Motor neuron (in vitro differentiated cells): Measurements from ENCODE around the gene ACTR3C. TPM values are rescaled to one million over a fixed set of nuclear protein-coding genes. Genes with fewer than 3 reads are reported as not detected.
"Not testable (repeated sequence)": the region's sequence is repeated elsewhere in the genome, so short reads cannot be mapped to it uniquely, and the experiment has no call there.

ENCODE experiments used
- ATAC-seq, 8 experiments: fragments of 200-7000 bp; cut with Tn5 transposase; replicated peaks in 6 of 8; 2 replicates each; pipeline ENCODE4 v1.8.0; 2021; ENCODE audit warnings: mild to moderate bottlenecking in 8 of 8, moderate library complexity in 8 of 8
- H3K27ac ChIP-seq, 2 donors: fragments of 250-450 bp; sonication (Bioruptor Pico); 2 replicates each; pipeline ENCODE4 v1.9.0; 2021; ENCODE audit warnings: antibody characterized with exemption in 2 of 2, mild to moderate bottlenecking in 2 of 2, moderate library complexity in 1 of 2
- H3K4me1 ChIP-seq, 2 donors: fragments of 250-450 bp; sonication (Bioruptor Pico); replicated peaks in 1 of 2; 2 replicates each; pipeline ENCODE4 v1.6.1; 2021; ENCODE audit warnings: antibody characterized with exemption in 2 of 2, mild to moderate bottlenecking in 2 of 2, moderate library complexity in 1 of 2
- H3K4me3 ChIP-seq, 5 donors: fragments of 250-450 bp; sonication (Bioruptor Pico); 2 replicates each; pipeline ENCODE4 v1.9.0; 2021; ENCODE audit warnings: antibody characterized with exemption in 5 of 5, mild to moderate bottlenecking in 5 of 5, moderate library complexity in 4 of 5
- WGBS, 10 experiments: fragments of 450-650 bp; shearing (Covaris generic); methylation state at CpG; one replicate each; pipeline ENCODE4 v1.0.0; 2022; 5-methylcytosine and 5-hydroxymethylcytosine counted together
- in situ Hi-C, 9 experiments: fragments of 400-800 bp; cut with MboI; loops; one replicate each; pipeline ENCODE4 v1.15.0; 2021; ENCODE audit warnings: low sequenced_read_pairs in 9 of 9, low pct_unique_long_range_greater_than_20kb in 2 of 9; ENCODE audit not compliant: unreplicated experiment in 9 of 9
- total RNA-seq, 8 experiments: library from RNA; unstranded; fragments of 300-600 nt; gene quantifications; 2 replicates each; pipeline versions ENCODE4 v1.2.3 to v1.2.4, GENCODE V29; 2022

ACTR3C gene
- total RNA-seq, 8 experiments from 2014 or later: 0.11 to 1.1 (median 0.41) TPM

- 90% methylated on average over 3 of the region's 3 CpGs; no CpG with 5 or more reads in 9 of the 10 experiments for WGBS, 10 experiments
- in situ Hi-C loops: no loop called here
- Histone ChIP-seq H3K4me3 (no peak overlapping the region), H3K27ac (no peak overlapping the region), H3K4me1 (peaks cover 4 to 9% of the 10 kb centered on the region in 2 donors)
- no peak for ATAC-seq
Measured at GRCh38 chr7:150327308-150327707, 4.0 kb upstream of the ACTR3C start.

GRCh38 chr7:150326657-150327268, 3.4 kb upstream of the ACTR3C start:
- no peak overlapping the region for H3K27ac ChIP-seq
- in situ Hi-C loops: no loop called here
- 11 to 93% (median 77%) methylated on average over 1 to 3 of the region's 4 CpGs; no CpG with 5 or more reads in 2 of the 10 experiments for WGBS, 10 experiments
- no peak for ATAC-seq
- H3K4me1 ChIP-seq: peaks cover 4 to 9% of the 10 kb centered on the region in 2 donors
- no peak overlapping the region for H3K4me3 ChIP-seq

DNA sequence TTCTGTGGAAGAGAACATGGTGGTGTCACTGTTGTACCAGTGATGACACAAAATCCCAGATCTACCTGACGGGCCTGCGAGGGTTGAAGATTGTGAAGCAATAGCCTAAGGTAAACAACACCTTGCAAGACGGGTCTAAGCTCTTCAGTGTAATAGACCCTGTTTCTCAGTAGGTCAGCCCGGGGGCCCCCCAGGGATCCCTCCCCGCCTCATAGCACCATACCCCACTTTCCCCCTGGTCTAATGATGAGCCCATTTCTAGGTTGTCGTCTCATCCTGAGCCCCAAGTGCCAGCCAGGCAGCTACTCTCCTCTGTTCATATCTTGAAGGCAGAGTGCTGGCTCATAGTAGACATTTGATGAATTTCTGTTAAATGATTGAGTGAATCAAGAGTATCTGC, 2.6 kb upstream of the ACTR3C start:
- in situ Hi-C loops: no loop called here
- WGBS, 10 experiments: 50 to 100% (median 74%) methylated on average over 2 to 4 of the region's 6 CpGs; no CpG with 5 or more reads in 6 of the 10 experiments
- no peak for ATAC-seq
- peaks cover 4 to 9% of the 10 kb centered on the region in 2 donors for H3K4me1 ChIP-seq
- H3K27ac ChIP-seq: no peak overlapping the region
- no peak overlapping the region for H3K4me3 ChIP-seq

- Histone ChIP-seq H3K4me3 (no peak overlapping the region), H3K4me1 (peaks cover 4 to 9% of the 10 kb centered on the region in 2 donors), H3K27ac (no peak overlapping the region)
- no peak for ATAC-seq
- WGBS, 10 experiments: 80 to 100% (median 98%) methylated on average over 1 to 4 of the region's 10 CpGs; no CpG with 5 or more reads in 4 of the 10 experiments
- in situ Hi-C loops: no loop called here
Measured at GRCh38 chr7:150325110-150325611, 1.8 kb upstream of the ACTR3C start.

- in situ Hi-C loops: no loop called here
Measured at GRCh38 chr7:150324373-150324961, 1.1 kb upstream of the ACTR3C start.

GRCh38 chr7:150323682-150324372, 482 bp upstream of the ACTR3C start:
- peak in 5 of 8 experiments; percentile 6 to 64 (median 38) for ATAC-seq
- peak overlapping the region in 2 of 5 donors; percentile 25 to 45 for H3K4me3 ChIP-seq
- peaks cover 0 to 4% of the 10 kb centered on the region in 2 donors for H3K4me1 ChIP-seq
- in situ Hi-C loops: no loop called here
- no peak overlapping the region for H3K27ac ChIP-seq
- 0 to 95% (median 70%) methylated on average over 1 to 12 of the region's 16 CpGs; no CpG with 5 or more reads in 1 of the 10 experiments for WGBS, 10 experiments

More at GRCh38 chr7:150324373-150324961, 1.1 kb upstream of the ACTR3C start:
- 33 to 100% (median 74%) methylated on average over 1 to 6 of the region's 12 CpGs for WGBS, 10 experiments
- Histone ChIP-seq H3K27ac (no peak overlapping the region), H3K4me3 (peak overlapping the region in 1 of 5 donors; percentile 45), H3K4me1 (peaks cover 3 to 4% of the 10 kb centered on the region in 2 donors)
- peak in 3 of 8 experiments; percentile 12 to 44 (median 32) for ATAC-seq

GRCh38 chr7:150322114-150322832, 1.1 kb downstream of the ACTR3C start:
- in situ Hi-C loops: no loop called here
- H3K27ac ChIP-seq: peak overlapping the region; percentile 33 to 54
- H3K4me1 ChIP-seq: peaks cover 0 to 4% of the 10 kb centered on the region in 2 donors
- WGBS, 10 experiments: 67 to 100% (median 83%) methylated on average over 1 to 3 of the region's 4 CpGs; no CpG with 5 or more reads in 3 of the 10 experiments
- H3K4me3 ChIP-seq: peak overlapping the region in 1 of 5 donors; percentile 45
- no peak for ATAC-seq

- H3K27ac ChIP-seq: no peak overlapping the region
- no peak overlapping the region for H3K4me3 ChIP-seq
- in situ Hi-C loops: no loop called here
- H3K4me1 ChIP-seq: peaks cover 0 to 4% of the 10 kb centered on the region in 2 donors
- 0 to 65% (median 20%) methylated on average over 1 to 3 of the region's 3 CpGs; no CpG with 5 or more reads in 6 of the 10 experiments for WGBS, 10 experiments
- no peak for ATAC-seq
Measured at GRCh38 chr7:150321788-150322113, 1.6 kb downstream of the ACTR3C start.

DNA sequence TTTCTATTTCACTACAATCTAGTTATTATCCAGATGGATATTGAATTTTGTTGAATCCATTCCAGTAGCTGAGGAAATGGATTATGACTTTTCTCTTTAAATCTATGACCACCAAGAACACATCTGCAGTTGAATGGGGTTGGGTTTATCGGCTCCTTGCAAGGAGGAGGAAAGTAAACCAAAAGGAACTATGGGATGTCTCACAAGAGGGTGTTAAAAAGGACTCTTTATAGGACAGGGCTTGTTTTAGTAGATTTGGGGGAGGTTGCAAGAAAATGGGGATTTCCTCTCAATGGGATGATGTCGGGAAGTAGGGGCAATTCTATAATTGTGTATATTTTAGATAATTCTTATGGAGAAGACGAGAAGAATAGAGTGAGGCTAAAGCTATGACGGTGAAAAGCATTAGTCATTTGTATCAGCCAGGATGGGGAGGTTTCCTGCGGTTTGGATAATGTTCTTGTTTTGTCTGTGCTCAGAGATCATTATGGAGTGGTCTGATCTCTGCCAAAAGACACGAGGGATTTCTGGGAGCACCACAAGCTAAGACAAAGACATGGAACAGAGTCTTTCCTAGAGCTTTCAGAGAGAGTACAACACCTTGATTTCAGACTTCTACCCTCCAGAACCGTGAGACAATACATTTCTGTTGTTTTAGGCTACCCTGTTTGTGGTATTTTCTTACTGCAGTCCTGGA, 5.4 kb downstream of the ACTR3C start:
- ATAC-seq: peak in 2 of 8 experiments; percentile 48 to 74
- in situ Hi-C loops: no loop called here
- 6 to 64% (median 39%) methylated on average over 1 to 7 of the region's 7 CpGs; no CpG with 5 or more reads in 1 of the 10 experiments for WGBS, 10 experiments
- H3K4me3 ChIP-seq: no peak overlapping the region
- H3K4me1 ChIP-seq: peaks cover 0 to 4% of the 10 kb centered on the region in 2 donors
- no peak overlapping the region for H3K27ac ChIP-seq

- H3K4me1 ChIP-seq, H3K4me3 ChIP-seq, in situ Hi-C loops, ATAC-seq, H3K27ac ChIP-seq: not testable (repeated sequence)
- 23 to 100% (median 86%) methylated on average over 1 to 6 of the region's 6 CpGs for WGBS, 10 experiments
Measured at GRCh38 chr7:150316987-150317386, 6.4 kb downstream of the ACTR3C start.

- H3K4me1 ChIP-seq: no peaks in the 10 kb centered on the region
- H3K27ac ChIP-seq: no peak overlapping the region
- WGBS, 10 experiments: 40 to 100% (median 92%) methylated on average over 1 to 5 of the region's 5 CpGs; no CpG with 5 or more reads in 1 of the 10 experiments
- no peak overlapping the region for H3K4me3 ChIP-seq
- in situ Hi-C loops: no loop called here
- no peak for ATAC-seq
Measured at GRCh38 chr7:150314639-150315239, 8.6 kb downstream of the ACTR3C start.

DNA sequence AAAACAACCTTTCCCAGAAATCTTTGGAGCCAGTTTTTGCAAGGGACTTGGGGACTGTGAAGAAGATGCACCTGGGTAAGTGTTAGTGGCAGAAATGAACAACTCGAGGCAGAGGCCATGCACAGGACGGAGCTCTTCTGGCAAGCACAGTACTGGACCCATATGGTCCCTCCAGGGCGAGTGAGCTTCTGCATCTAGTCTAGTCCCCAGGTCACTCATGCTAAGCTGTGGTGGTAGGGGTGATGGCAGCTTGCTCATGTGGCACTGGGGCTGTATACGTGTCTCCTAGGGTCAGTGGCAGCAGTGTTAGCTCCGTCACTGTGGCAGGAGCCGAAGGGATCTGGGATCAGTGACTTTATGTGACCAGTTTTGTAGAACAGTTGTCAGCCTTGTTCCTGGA, 9.5 kb downstream of the ACTR3C start:
- WGBS, 10 experiments: 0 to 82% (median 61%) methylated on average over 1 to 5 of the region's 6 CpGs; no CpG with 5 or more reads in 4 of the 10 experiments
- in situ Hi-C loops: no loop called here
- Histone ChIP-seq H3K4me3 (no peak overlapping the region), H3K27ac (no peak overlapping the region), H3K4me1 (no peaks in the 10 kb centered on the region)
- ATAC-seq: no peak
